Tibial nerve (tissue), 4 donors: ENCODE measurements around the gene PLK4.

Source experiments
- CTCF ChIP-seq, 5 experiments: fragments of 200-600 bp in 3 of 5; fragments of 450-650 bp in 2 of 5; sonication (generic) in 3 of 5; IDR thresholded peaks; one replicate each; pipeline ENCODE4 v1.5.1; 2016 to 2019; ENCODE audit warnings: antibody characterized with exemption in 5 of 5, mild to moderate bottlenecking in 3 of 5, moderate library complexity in 2 of 5
- EP300 ChIP-seq, 2 donors: sonication (generic); formaldehyde crosslinking; IDR thresholded peaks; one replicate each; pipeline ENCODE4 v1.6.1; 2017; ENCODE audit warnings: antibody characterized with exemption in 2 of 2, mild to moderate bottlenecking in 1 of 2
- POLR2A ChIP-seq, 2 donors: fragments of 450-650 bp; IDR thresholded peaks; one replicate each; pipeline ENCODE4 v1.6.1; 2017; ENCODE audit warnings: antibody characterized with exemption in 2 of 2, mild to moderate bottlenecking in 2 of 2, moderate library complexity in 2 of 2

DNA sequence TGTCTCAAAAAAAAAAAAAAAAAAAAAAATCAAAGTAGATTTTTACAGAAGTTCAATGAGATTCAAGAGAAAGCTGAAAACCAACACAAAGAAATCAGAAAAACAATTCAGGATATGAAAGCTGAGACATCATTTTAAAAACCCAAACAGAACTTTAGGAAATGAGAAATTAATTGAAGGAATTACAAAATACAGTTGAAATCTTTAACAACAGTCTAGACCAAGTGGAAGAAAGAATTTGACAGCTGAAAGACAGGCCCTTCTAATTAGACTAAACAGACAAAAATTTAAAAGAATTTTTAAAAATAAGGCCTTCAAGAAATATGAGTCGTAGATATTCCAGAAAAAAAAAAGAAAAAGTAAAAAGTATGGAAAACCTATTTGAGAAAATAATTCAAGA, 33.9 kb upstream of the PLK4 start:
- TF ChIP-seq CTCF (IDR thresholded peaks at IDR 0.05) (no peak), POLR2A (IDR thresholded peaks at IDR 0.05) (no peak), EP300 (IDR thresholded peaks at IDR 0.05) (no peak)
